CD1c-positive myeloid dendritic cell (primary cell): ENCODE results near the gene LRRN4CL.

Experiments
- DNase-seq: peaks from one replicate; pipeline ENCODE4 v3.0.0-alpha.2; 2016; ENCODE audit errors: extremely low spot score

LRRN4CL gene

DNA sequence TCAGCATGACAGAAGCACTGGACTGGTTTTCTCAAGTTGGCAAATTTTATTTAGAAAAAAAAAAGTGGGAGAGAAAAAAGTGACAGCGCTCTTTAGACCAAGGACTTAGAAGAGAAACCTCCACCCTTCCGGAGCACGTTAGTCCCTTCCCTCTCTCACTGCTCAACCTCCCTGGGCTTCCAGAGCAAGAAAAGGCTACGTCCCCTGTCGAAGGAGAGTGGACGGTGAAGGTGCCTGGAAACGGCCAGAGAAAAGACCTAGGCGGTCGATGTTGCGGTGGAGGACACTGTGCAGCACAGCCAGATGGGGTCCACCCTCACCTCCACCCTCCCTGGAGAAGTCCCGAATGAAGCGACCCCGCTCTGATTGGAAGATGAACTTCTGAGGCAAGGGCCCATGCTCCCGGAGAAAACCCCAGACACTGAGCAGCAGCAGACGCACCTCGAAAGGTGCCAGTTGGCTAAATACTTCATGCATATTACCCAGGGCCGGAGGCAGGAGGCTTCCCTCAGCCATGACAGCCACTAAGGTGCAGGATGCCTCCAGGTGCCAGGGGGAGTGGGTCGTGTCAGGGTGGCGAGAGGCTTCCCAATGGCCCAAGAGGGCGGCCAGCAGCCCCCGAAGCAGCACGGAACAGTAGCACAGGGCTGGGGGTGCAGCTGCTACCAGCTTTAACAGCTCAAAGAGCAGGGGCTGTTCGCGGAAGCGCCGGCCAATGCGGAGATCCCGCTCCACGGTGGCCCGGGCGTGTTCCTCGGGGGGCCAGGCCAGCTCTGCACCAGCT lies 42.3 kb downstream of the LRRN4CL start:
- DNase-seq: no peak

GRCh38 chr11:62645946-62646824 lies 43.1 kb downstream of the LRRN4CL start, which contains the start of gene GANAB:
GANAB (minus strand) TSS chr11:62646613; CDS start chr11:62646599, 14 bp downstream.
- DNase-seq: peak; percentile 99

DNA sequence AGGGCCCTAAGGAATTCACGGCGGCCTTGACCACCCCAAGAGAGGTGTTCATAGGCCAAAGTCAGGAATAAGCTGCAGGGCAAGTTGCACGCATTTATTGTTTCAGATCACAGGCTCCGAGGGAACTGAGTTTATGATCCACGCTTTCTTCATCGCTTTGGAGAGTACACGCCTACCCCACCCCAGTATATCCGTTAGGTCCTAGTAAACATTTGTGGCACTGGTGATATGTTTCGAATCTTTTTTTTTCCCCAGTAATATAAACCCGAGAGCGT lies 43.7 kb downstream of the LRRN4CL start:
- DNase-seq: peak; percentile 3

- DNase-seq: no peak
Observed at GRCh38 chr11:62644220-62644619, 45.1 kb downstream of the LRRN4CL start.
